Liver (tissue), 9 donors: Measurements from ENCODE around the gene DAGLA. TPM values are rescaled to one million over a fixed set of nuclear protein-coding genes. Genes with fewer than 3 reads are reported as not detected.

ENCODE experiments used
- DNase-seq: peaks from one replicate; pipeline ENCODE4 v3.0.0-alpha.2; 2017; ENCODE audit warnings: low spot score
- H3K27ac ChIP-seq, 2 donors: one replicate each; pipeline ENCODE4 v1.7.0; 2013; ENCODE audit warnings: inconsistent platforms in 2 of 2, low read length in 2 of 2, control low read depth in 1 of 2, low read depth in 1 of 2, mild to moderate bottlenecking in 1 of 2
- H3K27me3 ChIP-seq, 4 donors: one replicate each; pipeline versions ENCODE4 v1.6.1 to v1.7.0; 2013; ENCODE audit warnings: low read length in 3 of 4, inconsistent platforms in 1 of 4, mild to moderate bottlenecking in 1 of 4, moderate library complexity in 1 of 4; ENCODE audit not compliant: control insufficient read depth in 4 of 4, insufficient read depth in 4 of 4
- H3K36me3 ChIP-seq, 4 donors: one replicate each; pipeline versions ENCODE4 v1.6.1 to v1.7.0; 2013; ENCODE audit warnings: low read length in 3 of 4, mild to moderate bottlenecking in 3 of 4, low read depth in 1 of 4, moderate library complexity in 1 of 4; ENCODE audit not compliant: control insufficient read depth in 4 of 4, insufficient read depth in 3 of 4
- H3K4me1 ChIP-seq, 4 donors: one replicate each; pipeline versions ENCODE4 v1.6.1 to v1.7.0; 2013; ENCODE audit warnings: low read length in 3 of 4, mild to moderate bottlenecking in 3 of 4, moderate library complexity in 1 of 4; ENCODE audit not compliant: control insufficient read depth in 4 of 4, insufficient read depth in 4 of 4
- H3K4me3 ChIP-seq, 3 donors: one replicate each; pipeline versions ENCODE4 v1.6.1 to v1.7.0; 2013; ENCODE audit warnings: low read length in 3 of 3, control low read depth in 1 of 3, low read depth in 1 of 3, mild to moderate bottlenecking in 1 of 3
- H3K9ac ChIP-seq, 2 donors: one replicate each; pipeline ENCODE4 v1.7.0; 2013; ENCODE audit warnings: low read length in 2 of 2, mild to moderate bottlenecking in 2 of 2, moderate library complexity in 2 of 2, control low read depth in 1 of 2, low read depth in 1 of 2
- H3K9me3 ChIP-seq, 4 donors: one replicate each; pipeline versions ENCODE4 v1.6.1 to v1.7.0; 2013; ENCODE audit warnings: low read length in 3 of 4; ENCODE audit not compliant: control insufficient read depth in 4 of 4
- EGR1 ChIP-seq, 2 donors: IDR thresholded peaks; 2 replicates each; pipeline ENCODE4 v1.6.1; 2016 to 2018; ENCODE audit warnings: antibody characterized with exemption in 2 of 2, low read depth in 2 of 2
- FOXA1 ChIP-seq: IDR thresholded peaks from 2 replicates; pipeline ENCODE4 v1.6.1; 2016; ENCODE audit warnings: antibody characterized with exemption
- FOXA2 ChIP-seq: IDR thresholded peaks from 2 replicates; pipeline ENCODE4 v1.6.1; 2016; ENCODE audit warnings: antibody characterized with exemption
- HNF4A ChIP-seq, 2 donors: conservative IDR thresholded peaks; 2 replicates each; pipeline ENCODE4 v1.6.1; 2016; ENCODE audit warnings: antibody characterized with exemption in 2 of 2, mild to moderate bottlenecking in 2 of 2
- HNF4G ChIP-seq: IDR thresholded peaks from 2 replicates; pipeline ENCODE4 v1.6.1; 2016; ENCODE audit warnings: antibody characterized with exemption
- JUND ChIP-seq, 2 donors: IDR thresholded peaks; 2 replicates each; pipeline ENCODE4 v1.6.1; 2016; ENCODE audit warnings: antibody characterized with exemption in 2 of 2
- NR2F2 ChIP-seq: IDR thresholded peaks from 2 replicates; pipeline ENCODE4 v1.6.1; 2016; ENCODE audit warnings: antibody characterized with exemption
- RAD21 ChIP-seq, 2 donors: IDR thresholded peaks; 2 replicates each; pipeline ENCODE4 v1.6.1; 2016; ENCODE audit warnings: antibody characterized with exemption in 2 of 2, mild to moderate bottlenecking in 2 of 2
- RXRA ChIP-seq, 2 donors: IDR thresholded peaks; 2 replicates each; pipeline ENCODE4 v1.6.1; 2017 to 2018; ENCODE audit warnings: antibody characterized with exemption in 2 of 2, mild to moderate bottlenecking in 1 of 2
- TAF1 ChIP-seq: conservative IDR thresholded peaks from 2 replicates; pipeline ENCODE4 v1.6.1; 2016; ENCODE audit warnings: antibody characterized with exemption, mild to moderate bottlenecking
- YY1 ChIP-seq: IDR thresholded peaks from 2 replicates; pipeline ENCODE4 v1.6.1; 2016; ENCODE audit warnings: antibody characterized with exemption, mild to moderate bottlenecking
- WGBS: extraction: QIAGEN DNeasy Blood & Tissue Kit; methylation state at CpG from one replicate; pipeline ENCODE4 v1.1.7; 2013; 5-methylcytosine and 5-hydroxymethylcytosine counted together
- polyA plus RNA-seq, 2 donors: library from polyadenylated mRNA; stranded (reverse) in 1 of 2; unstranded in 1 of 2; fragments of 200-250 nt in 1 of 2; fragments of >200 nt in 1 of 2; fragmentation: Nextera tagmentation in 1 of 2; extraction: Ambion mirVana in 1 of 2; gene quantifications; one replicate each; pipeline versions ENCODE4 v1.2.1 to v1.2.3, GENCODE V29; 2013 to 2015
- total RNA-seq, 2 donors: library from RNA; depleted of rRNA; stranded (reverse); fragments of >200 nt; gene quantifications; one replicate each; pipeline ENCODE4 v1.2.3, GENCODE V29; 2014
- TF ChIP-seq, protein P1 (sequence below): IDR thresholded peaks from 2 replicates; pipeline ENCODE4 v1.6.1; 2016; ENCODE audit warnings: antibody characterized with exemption
- TF ChIP-seq, protein P2 (sequence below): IDR thresholded peaks from 2 replicates; pipeline ENCODE4 v1.6.1; 2016; ENCODE audit warnings: antibody characterized with exemption
- TF ChIP-seq, protein P3 (sequence below): fragments of 150-350 bp; IDR thresholded peaks from 2 replicates; pipeline ENCODE4 v1.5.1; 2017; ENCODE audit warnings: improper control_type of control experiment, low read depth, low read length; ENCODE audit not compliant: missing input control
- TF ChIP-seq, protein P4 (sequence below): IDR thresholded peaks from 2 replicates; pipeline ENCODE4 v1.6.1; 2016; ENCODE audit warnings: antibody characterized with exemption, mild to moderate bottlenecking
- donor health status: healthy.
- donor health status: healthy.
- donor health status: healthy.
- donor health status: healthy.
- donor health status: healthy.

Gene DAGLA
- total and polyA plus RNA-seq, 4 donors, result 0.13 to 0.84 (median 0.60) TPM

DNA sequence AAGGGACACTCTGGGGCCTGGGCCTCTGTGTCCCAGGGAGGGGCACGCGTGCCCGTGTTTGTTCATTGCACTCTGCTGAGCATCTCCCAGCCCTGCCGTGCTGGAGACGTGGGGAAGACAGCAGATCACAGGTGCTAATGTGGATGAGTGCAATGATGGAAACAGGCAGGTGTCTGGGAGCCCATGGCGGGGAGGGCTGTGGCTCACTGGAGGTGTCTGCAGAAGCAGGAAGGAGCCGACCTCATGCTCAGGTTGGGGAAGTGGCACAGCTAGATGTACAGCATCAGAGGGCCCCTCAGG, 104.3 kb downstream of the DAGLA start:
- peaks cover 8 to 85% (median 23%) of the 10 kb centered on the region in 4 donors for H3K36me3 ChIP-seq
- 89% methylated on average over 7 of the region's 7 CpGs for WGBS
- H3K9me3 ChIP-seq, result no peaks in the 10 kb centered on the region
- H3K27me3 ChIP-seq, result no peaks in the 10 kb centered on the region
- no peak for TF ChIP-seq FOXA2
- TF ChIP-seq YY1, result no peak
- TF ChIP-seq HNF4G, result no peak
- TF ChIP-seq FOXA1, result no peak
- TF ChIP-seq, protein P1, sequence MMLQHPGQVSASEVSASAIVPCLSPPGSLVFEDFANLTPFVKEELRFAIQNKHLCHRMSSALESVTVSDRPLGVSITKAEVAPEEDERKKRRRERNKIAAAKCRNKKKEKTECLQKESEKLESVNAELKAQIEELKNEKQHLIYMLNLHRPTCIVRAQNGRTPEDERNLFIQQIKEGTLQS, result no peak
- TF ChIP-seq NR2F2, result no peak
- TF ChIP-seq, protein P2, sequence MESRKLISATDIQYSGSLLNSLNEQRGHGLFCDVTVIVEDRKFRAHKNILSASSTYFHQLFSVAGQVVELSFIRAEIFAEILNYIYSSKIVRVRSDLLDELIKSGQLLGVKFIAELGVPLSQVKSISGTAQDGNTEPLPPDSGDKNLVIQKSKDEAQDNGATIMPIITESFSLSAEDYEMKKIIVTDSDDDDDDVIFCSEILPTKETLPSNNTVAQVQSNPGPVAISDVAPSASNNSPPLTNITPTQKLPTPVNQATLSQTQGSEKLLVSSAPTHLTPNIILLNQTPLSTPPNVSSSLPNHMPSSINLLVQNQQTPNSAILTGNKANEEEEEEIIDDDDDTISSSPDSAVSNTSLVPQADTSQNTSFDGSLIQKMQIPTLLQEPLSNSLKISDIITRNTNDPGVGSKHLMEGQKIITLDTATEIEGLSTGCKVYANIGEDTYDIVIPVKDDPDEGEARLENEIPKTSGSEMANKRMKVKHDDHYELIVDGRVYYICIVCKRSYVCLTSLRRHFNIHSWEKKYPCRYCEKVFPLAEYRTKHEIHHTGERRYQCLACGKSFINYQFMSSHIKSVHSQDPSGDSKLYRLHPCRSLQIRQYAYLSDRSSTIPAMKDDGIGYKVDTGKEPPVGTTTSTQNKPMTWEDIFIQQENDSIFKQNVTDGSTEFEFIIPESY, result no peak
- TF ChIP-seq, protein P3, sequence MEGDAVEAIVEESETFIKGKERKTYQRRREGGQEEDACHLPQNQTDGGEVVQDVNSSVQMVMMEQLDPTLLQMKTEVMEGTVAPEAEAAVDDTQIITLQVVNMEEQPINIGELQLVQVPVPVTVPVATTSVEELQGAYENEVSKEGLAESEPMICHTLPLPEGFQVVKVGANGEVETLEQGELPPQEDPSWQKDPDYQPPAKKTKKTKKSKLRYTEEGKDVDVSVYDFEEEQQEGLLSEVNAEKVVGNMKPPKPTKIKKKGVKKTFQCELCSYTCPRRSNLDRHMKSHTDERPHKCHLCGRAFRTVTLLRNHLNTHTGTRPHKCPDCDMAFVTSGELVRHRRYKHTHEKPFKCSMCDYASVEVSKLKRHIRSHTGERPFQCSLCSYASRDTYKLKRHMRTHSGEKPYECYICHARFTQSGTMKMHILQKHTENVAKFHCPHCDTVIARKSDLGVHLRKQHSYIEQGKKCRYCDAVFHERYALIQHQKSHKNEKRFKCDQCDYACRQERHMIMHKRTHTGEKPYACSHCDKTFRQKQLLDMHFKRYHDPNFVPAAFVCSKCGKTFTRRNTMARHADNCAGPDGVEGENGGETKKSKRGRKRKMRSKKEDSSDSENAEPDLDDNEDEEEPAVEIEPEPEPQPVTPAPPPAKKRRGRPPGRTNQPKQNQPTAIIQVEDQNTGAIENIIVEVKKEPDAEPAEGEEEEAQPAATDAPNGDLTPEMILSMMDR, result no peak
- no peak for TF ChIP-seq RXRA (IDR thresholded peaks at IDR 0.05)
- no peak for TF ChIP-seq JUND (IDR thresholded peaks at IDR 0.05)
- TF ChIP-seq, protein P4, sequence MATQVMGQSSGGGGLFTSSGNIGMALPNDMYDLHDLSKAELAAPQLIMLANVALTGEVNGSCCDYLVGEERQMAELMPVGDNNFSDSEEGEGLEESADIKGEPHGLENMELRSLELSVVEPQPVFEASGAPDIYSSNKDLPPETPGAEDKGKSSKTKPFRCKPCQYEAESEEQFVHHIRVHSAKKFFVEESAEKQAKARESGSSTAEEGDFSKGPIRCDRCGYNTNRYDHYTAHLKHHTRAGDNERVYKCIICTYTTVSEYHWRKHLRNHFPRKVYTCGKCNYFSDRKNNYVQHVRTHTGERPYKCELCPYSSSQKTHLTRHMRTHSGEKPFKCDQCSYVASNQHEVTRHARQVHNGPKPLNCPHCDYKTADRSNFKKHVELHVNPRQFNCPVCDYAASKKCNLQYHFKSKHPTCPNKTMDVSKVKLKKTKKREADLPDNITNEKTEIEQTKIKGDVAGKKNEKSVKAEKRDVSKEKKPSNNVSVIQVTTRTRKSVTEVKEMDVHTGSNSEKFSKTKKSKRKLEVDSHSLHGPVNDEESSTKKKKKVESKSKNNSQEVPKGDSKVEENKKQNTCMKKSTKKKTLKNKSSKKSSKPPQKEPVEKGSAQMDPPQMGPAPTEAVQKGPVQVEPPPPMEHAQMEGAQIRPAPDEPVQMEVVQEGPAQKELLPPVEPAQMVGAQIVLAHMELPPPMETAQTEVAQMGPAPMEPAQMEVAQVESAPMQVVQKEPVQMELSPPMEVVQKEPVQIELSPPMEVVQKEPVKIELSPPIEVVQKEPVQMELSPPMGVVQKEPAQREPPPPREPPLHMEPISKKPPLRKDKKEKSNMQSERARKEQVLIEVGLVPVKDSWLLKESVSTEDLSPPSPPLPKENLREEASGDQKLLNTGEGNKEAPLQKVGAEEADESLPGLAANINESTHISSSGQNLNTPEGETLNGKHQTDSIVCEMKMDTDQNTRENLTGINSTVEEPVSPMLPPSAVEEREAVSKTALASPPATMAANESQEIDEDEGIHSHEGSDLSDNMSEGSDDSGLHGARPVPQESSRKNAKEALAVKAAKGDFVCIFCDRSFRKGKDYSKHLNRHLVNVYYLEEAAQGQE, result no peak
- DNase-seq, result no peak
- H3K4me1 ChIP-seq, result no peaks in the 10 kb centered on the region
- H3K27ac ChIP-seq, result no peak overlapping the region
- H3K9ac ChIP-seq, result no peak overlapping the region
- no peak overlapping the region for H3K4me3 ChIP-seq

DNA sequence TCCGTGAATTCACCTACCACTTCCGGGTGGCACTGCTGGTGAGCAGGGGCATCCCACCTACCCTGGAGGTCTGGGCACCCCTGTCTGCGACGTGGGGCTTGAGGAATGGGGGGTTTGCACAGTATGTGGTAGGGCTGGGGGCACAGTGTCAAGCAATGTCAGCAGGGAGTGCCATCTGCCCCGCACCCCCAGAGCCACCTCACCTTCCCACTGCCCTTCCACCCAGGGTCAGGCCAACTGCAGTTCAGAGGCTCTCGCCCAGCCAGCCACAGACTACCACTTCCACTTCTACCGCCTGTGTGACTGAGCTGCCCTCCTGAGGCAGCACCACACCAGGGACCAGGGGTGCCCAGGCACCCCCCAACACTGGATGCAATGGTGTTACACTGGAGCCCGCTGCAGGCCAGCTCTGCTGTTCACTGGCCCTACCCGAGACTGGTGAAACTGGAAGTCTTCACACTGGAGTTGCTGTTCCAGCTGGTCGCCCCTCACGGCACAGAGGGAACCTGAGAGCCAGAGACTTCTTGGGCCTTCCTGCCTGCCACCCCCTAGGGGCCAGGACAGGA, 105.7 kb downstream of the DAGLA start:
- no peaks in the 10 kb centered on the region for H3K9me3 ChIP-seq
- 94% methylated on average over 11 of the region's 11 CpGs for WGBS
- DNase-seq, result no peak
- TF ChIP-seq FOXA2 (no peak), RXRA (IDR thresholded peaks at IDR 0.05) (no peak), RAD21 (IDR thresholded peaks at IDR 0.05) (no peak), JUND (IDR thresholded peaks at IDR 0.05) (no peak), HNF4A (conservative IDR thresholded peaks at IDR 0.05) (no peak), EGR1 (IDR thresholded peaks at IDR 0.05; ENCODE audit: low read depth in 2 of 2) (no peak), FOXA1 (no peak), TAF1 (no peak)
- TF ChIP-seq, protein P2, result no peak
- TF ChIP-seq, protein P1, result no peak
- no peak overlapping the region for H3K27ac ChIP-seq
- no peaks in the 10 kb centered on the region for H3K4me1 ChIP-seq
- no peaks in the 10 kb centered on the region for H3K27me3 ChIP-seq
- H3K4me3 ChIP-seq, result no peak overlapping the region
- H3K9ac ChIP-seq, result no peak overlapping the region
- H3K36me3 ChIP-seq, result peaks cover 15 to 85% (median 33%) of the 10 kb centered on the region in 4 donors
